ENCODE data around the gene FBXO4.
"Not testable (repeated sequence)": the region's sequence is repeated elsewhere in the genome, so short reads cannot be mapped to it uniquely, and the experiment has no call there.

Gene FBXO4

DNA sequence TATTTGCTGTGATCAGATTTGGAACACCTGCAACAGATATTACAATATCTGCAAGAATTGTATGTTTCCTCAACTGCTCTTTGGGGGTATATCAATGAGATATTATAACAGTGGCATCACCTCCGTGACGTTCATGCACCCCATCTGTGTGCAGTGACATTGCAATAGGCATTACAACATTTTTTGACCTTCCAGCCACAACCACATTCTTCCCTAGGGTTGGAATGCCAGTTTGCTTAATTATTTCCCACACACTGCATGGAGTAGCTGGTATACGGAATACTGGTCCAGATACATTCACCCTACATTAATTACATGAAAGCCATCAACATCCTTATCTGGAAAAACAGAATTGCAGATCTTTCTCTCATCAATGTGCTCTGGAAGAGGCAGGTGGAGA is 42.3 kb downstream of the FBXO4 start:
- DNase-seq (ENCODE audit: insufficient read length, low spot score) (no peak), FAIRE-seq (no peak)
- TF ChIP-seq, protein P1, sequence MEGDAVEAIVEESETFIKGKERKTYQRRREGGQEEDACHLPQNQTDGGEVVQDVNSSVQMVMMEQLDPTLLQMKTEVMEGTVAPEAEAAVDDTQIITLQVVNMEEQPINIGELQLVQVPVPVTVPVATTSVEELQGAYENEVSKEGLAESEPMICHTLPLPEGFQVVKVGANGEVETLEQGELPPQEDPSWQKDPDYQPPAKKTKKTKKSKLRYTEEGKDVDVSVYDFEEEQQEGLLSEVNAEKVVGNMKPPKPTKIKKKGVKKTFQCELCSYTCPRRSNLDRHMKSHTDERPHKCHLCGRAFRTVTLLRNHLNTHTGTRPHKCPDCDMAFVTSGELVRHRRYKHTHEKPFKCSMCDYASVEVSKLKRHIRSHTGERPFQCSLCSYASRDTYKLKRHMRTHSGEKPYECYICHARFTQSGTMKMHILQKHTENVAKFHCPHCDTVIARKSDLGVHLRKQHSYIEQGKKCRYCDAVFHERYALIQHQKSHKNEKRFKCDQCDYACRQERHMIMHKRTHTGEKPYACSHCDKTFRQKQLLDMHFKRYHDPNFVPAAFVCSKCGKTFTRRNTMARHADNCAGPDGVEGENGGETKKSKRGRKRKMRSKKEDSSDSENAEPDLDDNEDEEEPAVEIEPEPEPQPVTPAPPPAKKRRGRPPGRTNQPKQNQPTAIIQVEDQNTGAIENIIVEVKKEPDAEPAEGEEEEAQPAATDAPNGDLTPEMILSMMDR (IDR thresholded peaks at IDR 0.05; ENCODE audit: insufficient read depth, missing control alignments), result no peak

GRCh38 chr5:41968153-41968723 is 43.2 kb downstream of the FBXO4 start:
- TF ChIP-seq, protein P1 (IDR thresholded peaks at IDR 0.05; ENCODE audit: insufficient read depth, missing control alignments), result no peak
- DNase-seq (ENCODE audit: insufficient read length, low spot score) (no peak), FAIRE-seq (no peak)

DNA sequence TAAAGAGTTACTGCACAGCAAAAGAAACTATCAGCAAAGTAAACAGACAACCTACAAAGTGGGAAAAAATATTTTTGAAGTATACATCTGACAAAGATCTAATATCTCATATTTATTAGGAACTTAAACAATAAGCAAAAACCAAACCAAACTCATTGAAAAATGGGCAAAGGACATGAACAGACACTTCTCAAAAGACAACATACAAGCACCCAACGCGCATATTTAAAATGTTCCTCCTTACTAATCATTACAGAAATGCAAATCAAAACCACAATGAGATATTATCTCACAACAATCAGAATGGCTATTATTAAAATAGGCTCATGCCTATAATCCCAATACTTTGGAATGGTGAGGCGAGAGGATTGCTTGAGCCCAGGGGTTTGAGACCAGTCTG is 48.0 kb downstream of the FBXO4 start:
- FAIRE-seq (no peak), DNase-seq (ENCODE audit: insufficient read length, low spot score) (no peak)
- TF ChIP-seq, protein P1 (IDR thresholded peaks at IDR 0.05; ENCODE audit: insufficient read depth, missing control alignments), result no peak

GRCh38 chr5:41973887-41974286 is 48.8 kb downstream of the FBXO4 start:
- FAIRE-seq, result no peak
- DNase-seq (ENCODE audit: insufficient read length, low spot score), result no peak
- TF ChIP-seq, protein P1 (IDR thresholded peaks at IDR 0.05; ENCODE audit: insufficient read depth, missing control alignments), result no peak

DNA sequence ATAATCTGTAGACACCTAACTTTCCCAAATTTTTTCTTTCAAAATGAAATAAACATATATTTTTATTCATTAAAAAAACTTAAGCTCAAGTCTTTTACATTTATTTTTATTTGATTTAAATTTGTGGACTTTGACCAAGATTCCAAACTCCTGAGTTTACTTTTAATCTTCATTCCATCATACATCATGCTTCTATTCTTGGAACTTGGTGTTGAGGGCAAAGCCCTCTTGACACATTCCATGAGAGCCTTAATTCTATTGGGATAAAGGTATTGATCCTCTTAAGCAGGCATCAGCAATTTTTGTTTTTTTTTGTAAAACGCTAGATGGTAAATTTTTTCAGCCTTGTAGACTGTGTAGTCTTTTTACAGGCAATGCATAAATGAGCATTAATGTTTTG is 53.6 kb downstream of the FBXO4 start:
- no peak for DNase-seq (ENCODE audit: insufficient read length, low spot score)
- TF ChIP-seq, protein P1 (IDR thresholded peaks at IDR 0.05; ENCODE audit: insufficient read depth, missing control alignments), result no peak
- no peak for FAIRE-seq

GRCh38 chr5:41980396-41980795 is 55.3 kb downstream of the FBXO4 start:
- no peak for DNase-seq (ENCODE audit: insufficient read length, low spot score)
- no peak for FAIRE-seq
- TF ChIP-seq, protein P1 (IDR thresholded peaks at IDR 0.05; ENCODE audit: insufficient read depth, missing control alignments), result no peak

DNA sequence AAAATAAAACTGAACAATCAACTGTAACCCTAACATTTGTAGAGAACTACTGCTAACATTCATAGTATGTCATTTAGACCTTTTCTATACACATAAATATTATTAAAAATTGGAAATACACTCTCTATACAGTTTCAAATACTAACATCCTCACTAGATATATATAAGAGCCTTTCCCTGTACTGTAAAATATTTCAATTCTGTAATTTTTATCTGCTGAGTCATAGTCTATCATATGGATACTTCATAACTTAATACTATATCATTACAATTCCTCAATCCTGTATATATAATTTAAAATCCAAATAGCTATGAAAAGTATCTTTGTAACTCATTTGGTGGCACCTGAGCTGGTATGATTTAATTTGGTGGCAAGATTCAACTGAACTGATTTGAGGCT is 55.8 kb downstream of the FBXO4 start:
- no peak for DNase-seq (ENCODE audit: insufficient read length, low spot score)
- TF ChIP-seq, protein P1 (IDR thresholded peaks at IDR 0.05; ENCODE audit: insufficient read depth, missing control alignments), result no peak
- no peak for FAIRE-seq

DNA sequence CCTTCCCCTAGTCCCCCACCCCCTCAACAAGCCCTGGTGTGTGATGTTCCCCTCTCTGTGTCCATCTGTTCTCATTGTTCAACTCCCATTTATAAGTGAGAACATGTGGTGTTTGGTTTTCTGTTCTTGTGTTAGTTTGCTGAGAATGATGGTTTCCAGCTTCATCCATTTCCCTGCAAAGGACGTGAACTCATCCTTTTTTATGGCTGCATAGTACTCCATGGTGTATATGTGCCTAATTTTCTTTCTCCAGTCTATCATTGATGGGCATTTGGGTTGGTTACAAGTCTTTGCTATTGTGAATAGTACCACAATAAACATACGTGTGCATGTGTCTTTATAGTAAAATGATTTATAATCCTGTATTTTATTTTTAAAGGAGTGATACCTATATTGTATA is 57.8 kb downstream of the FBXO4 start:
- not testable (repeated sequence) for FAIRE-seq; DNase-seq (ENCODE audit: insufficient read length, low spot score)

All from D721Med (cell line).